Psoas muscle (tissue), 8 donors: Measurements from ENCODE around the gene PCBP3. TPM values are rescaled to one million over a fixed set of nuclear protein-coding genes. Genes with fewer than 3 reads are reported as not detected.

Experiments
- ATAC-seq, 4 donors: fragments of 200-7000 bp; cut with Tn5 transposase; one replicate each; pipeline ENCODE4 v1.9.1; 2020; ENCODE audit warnings: moderate library complexity in 3 of 4, mild to moderate bottlenecking in 2 of 4
- DNase-seq, 2 donors: peaks; one replicate each; pipeline ENCODE4 v3.0.0-alpha.2; 2020
- H3K27ac ChIP-seq: fragments of 200-600 bp; one replicate; pipeline ENCODE4 v1.8.0; 2022
- H3K27me3 ChIP-seq, 3 donors: fragments of 200-600 bp in 1 of 3; one replicate each; pipeline versions ENCODE4 v1.6.1 to v1.8.0; 2013 to 2022; ENCODE audit warnings: low read length in 2 of 3, mild to moderate bottlenecking in 2 of 3, moderate library complexity in 1 of 3; ENCODE audit not compliant: insufficient read depth in 3 of 3
- H3K36me3 ChIP-seq, 2 donors: fragments of 200-600 bp in 1 of 2; one replicate each; pipeline versions ENCODE4 v1.6.1 to v1.8.0; 2013 to 2022; ENCODE audit warnings: low read depth in 1 of 2, mild to moderate bottlenecking in 1 of 2, moderate library complexity in 1 of 2; ENCODE audit not compliant: insufficient read depth in 1 of 2
- H3K4me1 ChIP-seq: fragments of 200-600 bp; one replicate; pipeline ENCODE4 v1.8.0; 2022
- H3K4me3 ChIP-seq: fragments of 200-600 bp; one replicate; pipeline ENCODE4 v1.8.0; 2022; ENCODE audit warnings: mild to moderate bottlenecking
- H3K9me3 ChIP-seq: fragments of 200-600 bp; one replicate; pipeline ENCODE4 v1.8.0; 2022
- WGBS, 3 donors: extraction: QIAGEN DNeasy Blood & Tissue Kit; methylation state at CpG; one replicate each; pipeline versions ENCODE4 v1.1.6 to v1.1.7; 2013; 5-methylcytosine and 5-hydroxymethylcytosine counted together
- intact Hi-C, 2 donors: fragments of 100-400 bp; cut with DNase I; formaldehyde crosslinking; loops; one replicate each; pipeline versions ENCODE4 v1.11.0 to v1.14.2; 2022
- polyA plus RNA-seq, 3 donors: library from polyadenylated mRNA; stranded (reverse); fragments of 200-250 nt; gene quantifications; one replicate each; pipeline ENCODE4 v1.2.3, GENCODE V29; 2013
- total RNA-seq, 4 donors: library from RNA; stranded (reverse); fragmentation: NEBNext Ultra II Directional in 2 of 4; extraction: Animal tissue kit (Norgen Biotek cat#: 25700) in 2 of 4; gene quantifications; one replicate each; pipeline versions ENCODE4 v1.2.1 to v1.2.4, GENCODE V29; 2021 to 2023
- TF ChIP-seq, protein P1 (sequence below): fragments of 200-600 bp; IDR thresholded peaks from one replicate; pipeline ENCODE4 v1.8.0; 2022; ENCODE audit warnings: antibody characterized with exemption
- donor health status: healthy with polysubstance abuse.
- donor health status: DM: no; HTN: no; CAD: no; lungs with moderate emphysema.
- donor health status: Bipolar disorder and iron deficiency.
- donor health status: healthy.
- donor health status: DM: yes; HTN: yes; CAD: no.
- donor health status: DM: no; HTN: no; CAD: no.
- donor health status: DM: no; HTN: no; CAD: no.
- donor health status: DM: yes; HTN: yes; CAD: no.

PCBP3 gene
- total and polyA plus RNA-seq, 7 donors = 0.10 to 0.91 (median 0.33) TPM; not detected in 1

DNA sequence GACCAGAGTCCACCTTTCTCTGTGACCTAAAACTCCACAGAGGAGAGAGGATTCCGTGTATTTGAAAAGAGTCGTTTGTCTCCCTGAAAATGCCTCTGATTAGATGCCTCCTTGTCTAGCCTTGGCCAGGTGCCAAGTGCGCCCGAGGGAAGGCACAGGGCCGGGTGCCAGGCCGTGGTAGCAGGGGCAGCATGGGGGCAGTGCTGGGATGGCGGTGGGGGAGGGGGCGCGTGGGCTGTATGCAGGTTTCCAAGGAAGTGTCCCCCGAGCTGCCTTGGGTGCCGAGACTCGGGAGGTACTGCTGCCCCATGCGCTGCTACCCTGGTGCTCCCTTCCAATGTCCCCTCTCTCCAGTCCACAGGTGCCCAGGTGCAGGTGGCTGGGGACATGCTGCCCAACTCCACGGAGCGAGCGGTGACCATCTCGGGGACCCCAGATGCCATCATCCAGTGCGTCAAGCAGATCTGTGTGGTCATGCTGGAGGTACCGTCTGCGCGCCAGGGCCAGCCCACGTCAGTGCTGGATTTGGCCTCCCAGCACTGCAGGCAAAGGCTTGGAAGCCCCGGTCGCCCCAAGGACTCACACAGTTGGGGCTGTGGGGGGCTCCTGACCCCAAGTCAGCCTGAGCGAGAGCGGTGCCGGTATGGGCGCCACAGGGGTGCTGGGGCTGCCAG is 267.2 kb downstream of the PCBP3 start:
- TF ChIP-seq, protein P1, sequence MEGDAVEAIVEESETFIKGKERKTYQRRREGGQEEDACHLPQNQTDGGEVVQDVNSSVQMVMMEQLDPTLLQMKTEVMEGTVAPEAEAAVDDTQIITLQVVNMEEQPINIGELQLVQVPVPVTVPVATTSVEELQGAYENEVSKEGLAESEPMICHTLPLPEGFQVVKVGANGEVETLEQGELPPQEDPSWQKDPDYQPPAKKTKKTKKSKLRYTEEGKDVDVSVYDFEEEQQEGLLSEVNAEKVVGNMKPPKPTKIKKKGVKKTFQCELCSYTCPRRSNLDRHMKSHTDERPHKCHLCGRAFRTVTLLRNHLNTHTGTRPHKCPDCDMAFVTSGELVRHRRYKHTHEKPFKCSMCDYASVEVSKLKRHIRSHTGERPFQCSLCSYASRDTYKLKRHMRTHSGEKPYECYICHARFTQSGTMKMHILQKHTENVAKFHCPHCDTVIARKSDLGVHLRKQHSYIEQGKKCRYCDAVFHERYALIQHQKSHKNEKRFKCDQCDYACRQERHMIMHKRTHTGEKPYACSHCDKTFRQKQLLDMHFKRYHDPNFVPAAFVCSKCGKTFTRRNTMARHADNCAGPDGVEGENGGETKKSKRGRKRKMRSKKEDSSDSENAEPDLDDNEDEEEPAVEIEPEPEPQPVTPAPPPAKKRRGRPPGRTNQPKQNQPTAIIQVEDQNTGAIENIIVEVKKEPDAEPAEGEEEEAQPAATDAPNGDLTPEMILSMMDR = no peak
- no peak overlapping the region for H3K27ac ChIP-seq
- peaks cover 0 to 4% (median 2%) of the 10 kb centered on the region in 3 donors for H3K27me3 ChIP-seq
- 68 to 71% (median 69%) methylated on average over 28 of the region's 28 CpGs for WGBS, 3 donors
- H3K4me1 ChIP-seq = no peaks in the 10 kb centered on the region
- ATAC-seq (no peak), DNase-seq (peak; percentile 15 to 45)
- intact Hi-C loops = no loop called here
- no peaks in the 10 kb centered on the region for H3K36me3 ChIP-seq
- H3K4me3 ChIP-seq = no peak overlapping the region
- H3K9me3 ChIP-seq = no peaks in the 10 kb centered on the region

DNA sequence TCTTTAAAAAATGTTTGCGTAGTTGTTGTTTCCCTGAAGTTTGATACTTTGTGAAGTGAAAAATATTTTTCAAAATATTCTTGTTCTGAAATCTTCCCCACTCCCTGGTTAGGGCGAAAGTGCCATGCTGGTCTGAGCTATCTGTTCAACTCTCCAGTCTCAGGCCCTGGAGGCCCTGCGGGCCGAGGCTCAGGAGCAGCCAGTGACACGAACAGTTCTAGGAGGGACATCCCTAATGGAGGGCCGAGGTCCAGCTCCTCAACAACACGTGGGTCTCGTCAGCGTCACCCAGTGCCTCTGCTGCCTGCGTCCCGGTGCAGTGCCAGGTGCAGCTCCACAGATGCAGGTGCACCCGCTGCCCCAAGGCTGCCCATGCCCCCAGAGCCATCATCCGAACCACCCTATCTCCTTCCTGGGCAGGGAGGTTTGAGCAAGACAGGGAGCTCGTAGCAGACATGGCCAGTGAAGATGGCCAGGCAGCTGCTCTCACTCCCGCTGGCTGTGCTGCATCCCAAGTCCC is 268.3 kb downstream of the PCBP3 start:
- DNase-seq (peak in 1 of 2 donors; percentile 31), ATAC-seq (no peak)
- intact Hi-C loops = no loop called here

DNA sequence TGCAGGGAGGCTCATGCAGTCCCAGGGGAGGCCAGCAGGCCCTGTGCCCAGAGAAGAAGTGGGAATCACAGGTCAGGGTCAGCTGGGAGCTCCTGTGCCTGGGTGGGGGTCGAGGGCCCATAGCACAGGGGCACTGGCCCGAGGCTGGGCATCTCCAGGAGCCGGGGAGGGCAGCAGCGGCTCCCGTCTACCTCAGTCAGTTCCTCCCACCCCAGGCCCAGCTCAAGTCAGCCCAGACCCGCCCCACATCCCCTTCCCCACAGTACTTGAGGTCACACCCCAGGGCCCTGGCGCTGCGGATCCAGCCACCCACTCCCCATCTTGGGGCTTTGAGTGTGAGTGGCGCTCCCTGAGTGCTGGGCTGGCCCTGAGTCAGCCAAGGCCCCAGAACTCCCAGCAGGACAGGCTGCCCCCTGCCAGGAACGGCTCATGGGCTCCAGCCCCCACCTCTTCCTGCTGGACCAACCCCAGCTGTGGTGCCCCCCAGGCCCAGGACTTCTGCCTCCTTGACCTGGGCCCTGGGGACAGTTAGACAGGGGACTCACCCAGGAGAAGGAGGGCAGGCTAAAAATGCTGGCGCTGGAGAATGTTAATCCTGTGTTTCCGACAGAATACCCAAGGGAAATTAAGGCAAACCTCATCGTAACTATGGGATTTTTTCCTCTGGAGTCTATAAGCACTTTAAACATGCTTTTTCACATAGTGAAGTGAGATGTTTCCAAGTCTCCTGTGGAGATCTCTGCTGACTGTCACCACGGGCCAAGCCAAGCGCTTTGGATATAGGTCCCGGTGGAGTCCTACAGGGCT is 269.3 kb downstream of the PCBP3 start:
- Histone ChIP-seq H3K36me3 (no peaks in the 10 kb centered on the region), H3K4me3 (no peak overlapping the region), H3K27ac (no peak overlapping the region), H3K27me3 (peaks cover 0 to 7% (median 2%) of the 10 kb centered on the region in 3 donors), H3K9me3 (no peaks in the 10 kb centered on the region), H3K4me1 (no peaks in the 10 kb centered on the region)
- TF ChIP-seq, protein P1 = no peak
- ATAC-seq (no peak), DNase-seq (peak in 1 of 2 donors; percentile 43)
- WGBS, 3 donors = 70 to 71% (median 70%) methylated on average over 16 of the region's 16 CpGs
- intact Hi-C loops = no loop called here

More for the DNA sequence above, 268.3 kb downstream of the PCBP3 start:
- Histone ChIP-seq H3K27me3 (peaks cover 0 to 4% (median 2%) of the 10 kb centered on the region in 3 donors), H3K27ac (no peak overlapping the region), H3K4me3 (no peak overlapping the region), H3K36me3 (no peaks in the 10 kb centered on the region), H3K4me1 (no peaks in the 10 kb centered on the region), H3K9me3 (no peaks in the 10 kb centered on the region)
- TF ChIP-seq, protein P1 = no peak
- WGBS, 3 donors = 88 to 91% (median 88%) methylated on average over 15 of the region's 15 CpGs

DNA sequence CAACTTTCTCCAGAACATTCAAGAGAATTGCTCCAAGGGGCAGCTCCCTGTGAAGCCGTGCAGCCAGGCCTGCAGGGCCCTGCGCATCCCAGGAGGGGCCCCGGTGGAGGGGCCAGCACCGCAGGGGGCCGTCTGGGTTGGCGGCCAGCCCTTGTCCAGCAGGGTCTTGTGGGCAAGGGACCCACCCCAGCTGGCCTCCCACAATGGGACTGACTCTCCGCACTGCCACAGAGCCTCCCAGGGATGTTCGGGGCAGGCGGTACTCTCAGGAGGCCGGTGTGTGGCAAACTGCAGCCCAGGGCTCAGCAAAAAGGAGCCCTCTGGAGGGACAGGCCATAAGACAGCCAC is 269.9 kb downstream of the PCBP3 start:
- H3K4me3 ChIP-seq = no peak overlapping the region
- H3K36me3 ChIP-seq = no peaks in the 10 kb centered on the region
- intact Hi-C loops = no loop called here
- H3K27ac ChIP-seq = no peak overlapping the region
- H3K9me3 ChIP-seq = no peaks in the 10 kb centered on the region
- ATAC-seq (no peak), DNase-seq (peak in 1 of 2 donors; percentile 42)
- WGBS, 3 donors = 78 to 88% (median 79%) methylated on average over 10 of the region's 10 CpGs
- TF ChIP-seq, protein P1 = no peak
- H3K4me1 ChIP-seq = no peaks in the 10 kb centered on the region
- peaks cover 0 to 8% (median 2%) of the 10 kb centered on the region in 3 donors for H3K27me3 ChIP-seq
